ENCODE data around the gene MED13L.
"Not testable (repeated sequence)": the region's sequence is repeated elsewhere in the genome, so short reads cannot be mapped to it uniquely, and the experiment has no call there.

The MED13L gene

DNA sequence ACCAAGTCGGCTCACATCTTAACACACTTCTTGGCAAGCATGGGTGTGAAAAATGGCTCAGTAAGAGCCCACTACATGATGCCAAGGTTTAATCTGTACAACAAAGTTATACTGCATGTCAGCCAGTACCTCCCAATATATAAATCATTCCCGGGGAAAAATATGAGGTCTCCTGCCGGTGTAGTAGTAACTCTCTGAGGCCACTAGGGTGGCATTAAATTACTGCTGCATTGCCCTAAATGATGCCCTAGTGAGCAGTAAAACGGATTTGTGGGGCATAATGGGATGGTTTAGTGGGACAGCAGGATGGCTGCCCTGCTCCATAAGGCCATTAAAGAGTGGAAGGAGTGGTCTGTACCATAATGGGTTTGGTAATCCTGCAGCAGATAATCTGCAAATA lies 267.7 kb downstream of the MED13L start:
- DNase-seq (ENCODE audit: low spot score) = peak; percentile 48

DNA sequence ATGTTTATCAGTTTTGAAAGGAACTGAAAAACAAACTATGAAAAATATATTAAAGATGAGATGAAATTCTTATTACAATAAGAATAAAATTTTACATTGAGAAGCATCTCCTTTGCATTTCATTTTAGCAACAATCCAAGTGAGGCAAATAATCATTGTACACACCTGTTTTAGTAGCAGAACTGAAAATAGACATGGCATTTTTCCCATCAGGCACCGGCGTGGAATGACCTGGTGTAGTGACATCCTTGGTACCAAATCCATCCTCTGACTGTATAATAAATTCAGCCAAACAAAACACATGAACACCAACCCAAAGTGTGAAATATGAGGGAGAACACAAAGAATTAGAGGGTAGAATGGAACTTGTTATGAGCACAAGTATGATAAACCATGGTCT lies 271.4 kb downstream of the MED13L start:
- no peak for DNase-seq (ENCODE audit: low spot score)

DNA sequence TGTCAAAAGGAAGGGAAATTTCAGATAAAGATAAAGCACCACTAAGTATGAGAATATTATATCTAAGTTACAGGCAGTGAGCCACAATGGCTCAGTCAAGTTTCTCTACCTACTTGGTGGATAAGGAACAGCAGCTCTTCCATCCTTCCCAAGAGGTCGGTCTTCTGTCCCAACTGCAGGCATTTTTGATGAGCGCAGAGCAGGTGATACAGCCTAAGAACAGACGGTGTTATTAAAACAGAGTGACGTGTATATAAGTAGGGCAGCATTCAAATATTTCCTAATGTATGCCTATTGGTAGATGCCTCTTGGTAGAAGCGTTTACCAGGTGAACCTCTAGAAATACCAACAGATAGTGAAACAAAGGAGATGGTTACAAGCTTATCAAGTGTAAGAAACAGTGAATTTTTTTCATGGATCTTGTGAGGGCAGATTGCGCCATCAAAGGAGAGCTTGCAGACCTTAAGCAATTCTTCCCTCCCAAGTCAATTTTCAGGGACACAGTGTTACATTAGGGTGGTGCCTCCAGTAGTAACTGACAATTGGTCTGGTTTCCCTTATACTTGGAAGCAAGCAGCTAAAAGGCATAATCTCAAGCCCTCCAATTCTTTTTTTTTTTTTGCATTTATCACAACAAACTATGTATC lies 274.5 kb downstream of the MED13L start:
- no peak for DNase-seq (ENCODE audit: low spot score)

GRCh38 chr12:116000252-116000651 lies 277.2 kb downstream of the MED13L start:
- DNase-seq (ENCODE audit: low spot score) = no peak

DNA sequence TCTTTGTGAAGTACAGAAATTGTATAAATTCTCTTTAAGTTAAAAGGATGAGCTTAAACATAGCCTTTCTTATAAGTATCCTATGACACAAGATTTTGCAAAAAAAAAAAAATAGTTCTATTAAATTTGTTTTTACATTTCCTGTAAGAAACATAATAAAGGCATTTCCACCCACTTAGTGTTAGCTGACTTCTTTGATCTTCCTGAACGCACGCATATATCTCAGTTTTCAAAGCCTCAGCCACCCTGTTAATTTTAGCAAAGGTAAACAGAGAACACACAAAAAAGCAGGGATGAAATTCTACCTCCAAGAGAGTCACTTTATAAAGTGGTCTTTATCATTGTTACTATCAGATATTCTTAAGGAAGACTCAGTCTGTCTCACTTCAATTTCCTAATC lies 277.9 kb downstream of the MED13L start:
- no peak for DNase-seq (ENCODE audit: low spot score)

GRCh38 chr12:115998794-115999478 lies 278.6 kb downstream of the MED13L start:
- DNase-seq (ENCODE audit: low spot score) = no peak

GRCh38 chr12:115998119-115998633 lies 279.3 kb downstream of the MED13L start:
- DNase-seq (ENCODE audit: low spot score) = peak; percentile 42

- DNase-seq (ENCODE audit: low spot score) = no peak
Observed at GRCh38 chr12:115993737-115994136, 283.8 kb downstream of the MED13L start.

GRCh38 chr12:115990241-115990640 lies 287.3 kb downstream of the MED13L start:
- DNase-seq (ENCODE audit: low spot score) = no peak

- no peak for DNase-seq (ENCODE audit: low spot score)
Observed at GRCh38 chr12:115988625-115989563, 288.6 kb downstream of the MED13L start.

GRCh38 chr12:115988212-115988611 lies 289.3 kb downstream of the MED13L start:
- no peak for DNase-seq (ENCODE audit: low spot score)

DNA sequence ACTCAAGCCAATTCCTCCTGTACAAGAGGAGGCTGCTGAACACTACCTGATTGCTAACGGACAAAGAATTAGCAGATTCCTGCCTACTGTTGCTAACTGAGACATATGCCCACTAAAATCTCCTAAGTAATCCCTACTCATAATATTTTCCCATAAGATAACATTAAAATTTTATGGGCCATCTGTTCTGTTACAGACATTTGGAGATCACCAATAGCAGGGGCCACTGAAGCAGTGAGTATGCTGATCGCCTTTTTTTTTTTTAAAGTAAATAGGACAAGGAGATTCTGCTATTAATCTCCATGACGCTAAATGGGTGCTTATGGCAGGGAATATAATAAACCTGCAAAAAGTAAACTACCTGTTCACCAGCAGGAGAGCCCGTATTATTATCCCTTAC lies 292.9 kb downstream of the MED13L start:
- peak; percentile 59 for DNase-seq (ENCODE audit: low spot score)

- peak; percentile 67 for DNase-seq (ENCODE audit: low spot score)
Observed at GRCh38 chr12:115983226-115983798, 294.2 kb downstream of the MED13L start.

GRCh38 chr12:115980339-115980738 lies 297.2 kb downstream of the MED13L start:
- DNase-seq (ENCODE audit: low spot score) = no peak

GRCh38 chr12:115979851-115980250 lies 297.6 kb downstream of the MED13L start:
- DNase-seq (ENCODE audit: low spot score) = no peak

GRCh38 chr12:115979351-115979750 lies 298.1 kb downstream of the MED13L start:
- no peak for DNase-seq (ENCODE audit: low spot score)

GRCh38 chr12:115976829-115977228 lies 300.7 kb downstream of the MED13L start:
- not testable (repeated sequence) for DNase-seq (ENCODE audit: low spot score)

DNA sequence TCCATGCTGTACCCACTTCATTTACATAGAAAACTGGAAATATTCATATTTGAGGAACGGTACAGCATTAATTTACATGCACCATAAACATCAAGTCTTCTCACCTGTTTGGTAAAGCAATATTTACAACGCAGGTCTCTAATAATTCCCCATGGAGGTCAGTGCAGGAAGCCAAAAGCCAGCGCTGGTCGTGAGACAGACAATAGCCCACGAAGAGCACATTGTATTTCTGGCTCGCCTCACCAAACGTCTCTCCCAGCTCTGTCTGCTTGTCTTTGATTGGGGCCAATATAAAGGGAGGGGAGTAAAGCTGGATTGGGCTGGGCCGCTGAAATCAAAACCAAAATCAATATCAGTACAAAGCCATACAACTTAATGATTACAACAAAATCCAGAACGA lies 302.1 kb downstream of the MED13L start:
- DNase-seq (ENCODE audit: low spot score) = no peak

DNA sequence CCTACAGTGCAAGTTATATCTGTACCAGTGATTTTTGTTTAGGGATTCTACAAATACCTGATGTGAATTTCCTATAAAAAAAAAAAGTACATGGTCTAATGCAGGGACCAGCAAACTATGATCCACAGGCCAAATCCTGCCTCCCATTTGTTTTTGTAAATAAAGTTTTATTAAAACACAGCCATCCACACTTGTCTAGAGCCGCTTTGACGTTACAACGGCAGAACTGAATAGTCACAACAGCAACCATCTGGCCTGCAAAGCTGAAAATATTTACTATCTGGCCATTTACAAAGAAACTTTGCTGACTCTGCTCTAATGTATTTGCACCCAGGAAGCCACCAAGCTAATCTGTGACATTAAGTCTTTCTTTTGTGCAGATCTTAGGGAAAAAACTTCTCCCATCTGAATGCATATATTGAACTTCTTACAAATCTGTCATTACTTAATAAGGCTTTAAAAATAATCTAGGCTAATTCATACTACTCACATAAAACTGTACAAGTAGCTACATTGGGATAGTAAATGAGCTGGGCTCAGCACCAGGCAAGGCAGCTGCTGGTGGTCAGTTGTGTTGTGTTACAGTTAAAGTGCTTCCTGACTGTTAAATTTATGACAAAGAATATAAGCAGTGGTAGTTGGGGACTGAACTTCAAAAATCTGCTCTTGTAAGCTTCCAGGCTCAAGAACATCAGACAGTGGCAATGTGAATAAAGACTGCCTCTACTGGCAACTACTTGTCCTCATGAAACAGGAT lies 303.3 kb downstream of the MED13L start:
- DNase-seq (ENCODE audit: low spot score) = no peak

- DNase-seq (ENCODE audit: low spot score) = no peak
Observed at GRCh38 chr12:115973066-115973465, 304.4 kb downstream of the MED13L start.

- no peak for DNase-seq (ENCODE audit: low spot score)
Observed at GRCh38 chr12:115972241-115972640, 305.3 kb downstream of the MED13L start.
